Renal cortex interstitium (tissue), 11 donors: ENCODE results near the gene EGR1. TPM values are rescaled to one million over a fixed set of nuclear protein-coding genes. Genes with fewer than 3 reads are reported as not detected.
A peak's percentile ranks its signal among the peaks of the same experiment; 100 is the strongest.
"Not testable (repeated sequence)": the region's sequence is repeated elsewhere in the genome, so short reads cannot be mapped to it uniquely, and the experiment has no call there.

Source experiments
- DNase-seq, 11 donors: peaks; one replicate each; pipeline ENCODE4 v3.0.0-alpha.2; 2013; ENCODE audit warnings: low read depth in 9 of 11, low spot score in 4 of 11; ENCODE audit errors: extremely low read depth in 1 of 11
- polyA plus RNA-seq, 3 donors: library from polyadenylated mRNA; unstranded; fragments of 120-200 nt; gene quantifications; one replicate each; pipeline ENCODE4 v1.2.1, GENCODE V29; 2013; ENCODE audit not compliant: insufficient read length in 3 of 3

EGR1 gene
- polyA plus RNA-seq, 3 donors = 134 to 404 (median 223) TPM

DNA sequence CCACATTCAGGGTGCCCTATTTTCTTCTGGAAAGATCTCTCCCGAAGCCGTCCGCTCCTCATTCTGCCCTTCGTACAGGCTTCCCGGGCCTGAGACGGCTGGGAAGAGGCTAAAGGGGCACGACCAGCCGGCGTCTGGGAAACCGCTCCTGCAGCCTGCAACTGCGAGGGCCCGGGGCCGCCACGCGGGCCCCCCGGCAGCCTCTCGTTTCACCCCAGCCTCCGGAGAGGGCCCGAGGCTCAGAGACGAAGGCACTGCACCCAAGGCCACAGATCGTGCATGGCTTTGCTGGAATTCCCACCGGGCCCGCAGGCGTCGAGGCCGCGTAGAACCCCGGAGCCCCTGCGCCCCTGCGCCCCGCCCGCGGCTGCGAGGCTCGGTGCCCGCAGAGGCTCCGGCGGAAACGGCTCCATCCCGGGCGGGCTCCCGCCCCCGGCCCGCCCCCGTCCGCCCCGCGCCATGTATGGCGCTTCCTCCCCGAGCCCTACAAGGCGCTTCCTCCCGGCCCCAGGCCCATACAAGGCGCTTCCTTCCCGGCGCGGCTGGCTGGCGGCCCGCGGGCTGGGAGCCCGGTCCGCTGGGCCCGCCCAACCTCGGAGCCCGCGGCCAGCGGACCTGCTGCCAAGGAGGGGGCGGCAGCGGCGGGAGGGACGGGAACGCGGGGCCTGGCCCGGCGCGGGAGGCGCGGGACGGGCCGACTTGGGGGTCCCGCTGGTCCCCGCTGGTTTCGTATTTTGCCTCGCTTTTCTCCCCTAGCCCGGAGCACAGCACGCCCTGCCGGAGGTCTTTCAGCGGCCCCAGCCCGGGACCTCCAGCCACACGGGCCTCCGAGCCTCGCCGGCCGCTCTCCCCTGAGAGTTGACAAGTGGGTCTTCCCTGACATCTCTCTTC lies 26.6 kb downstream of the EGR1 start:
- DNase-seq = peak in 9 of 11 donors; percentile 64 to 84 (median 80)

DNA sequence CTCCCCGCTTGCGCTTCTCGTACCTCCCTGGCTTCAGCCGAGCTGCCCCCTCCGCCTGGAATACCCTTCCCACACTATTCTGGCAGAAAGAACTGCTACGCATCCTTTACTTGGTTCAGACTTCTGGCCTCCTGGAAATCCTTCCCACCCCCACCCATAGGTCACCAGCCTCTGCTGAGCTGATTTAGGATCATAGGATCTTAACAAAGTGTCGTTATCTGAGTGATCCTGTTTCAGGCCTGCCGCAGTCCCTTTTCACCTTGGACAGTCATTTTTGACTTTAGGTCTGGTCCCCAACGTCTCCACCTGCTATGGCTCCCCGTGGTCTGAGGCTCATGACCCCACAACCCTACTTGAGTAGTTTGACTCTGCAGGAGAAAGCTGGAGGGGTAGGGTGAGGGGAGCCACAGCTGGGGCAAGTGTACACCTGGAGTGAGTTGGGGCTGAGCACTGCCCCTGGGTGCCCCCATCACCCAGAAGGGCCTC lies 27.3 kb downstream of the EGR1 start:
- DNase-seq = no peak

DNA sequence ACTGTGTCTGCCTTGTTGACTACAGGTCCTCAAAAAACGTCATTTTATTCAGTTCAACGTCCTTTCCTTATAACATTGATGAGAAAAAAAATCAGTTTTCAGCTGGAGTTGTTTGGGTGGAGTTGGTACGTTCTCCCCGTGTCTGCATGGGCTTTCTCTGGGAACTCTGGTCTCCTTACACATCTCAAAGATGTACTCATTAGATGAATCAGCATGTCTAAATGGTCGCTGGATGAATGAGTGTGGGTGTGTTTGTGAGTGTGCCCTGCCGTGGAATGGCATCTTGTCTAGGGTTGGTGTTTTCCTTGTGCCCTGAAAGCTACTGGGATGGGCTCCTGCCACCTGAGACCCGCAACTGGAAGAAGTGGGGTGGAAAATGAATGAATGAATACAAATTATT lies 30.1 kb downstream of the EGR1 start:
- DNase-seq = no peak

DNA sequence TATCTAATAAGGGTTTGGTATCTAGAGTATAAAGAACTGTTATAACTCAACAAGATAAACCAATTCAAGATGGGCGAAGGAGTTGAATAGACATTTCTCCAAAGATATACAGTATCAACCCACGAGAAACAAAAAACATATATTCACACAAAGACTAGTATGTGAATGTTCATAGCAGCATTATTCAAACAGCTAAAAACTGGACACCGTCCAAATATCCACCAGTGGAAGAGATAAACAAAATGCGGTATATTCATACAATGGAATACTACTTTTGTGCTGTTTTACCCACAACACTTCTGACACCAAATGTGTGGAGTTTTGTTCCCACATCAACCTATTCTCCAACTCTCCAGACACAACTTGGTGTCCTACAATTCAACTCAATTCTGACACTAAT lies 33.1 kb downstream of the EGR1 start:
- DNase-seq = no peak

GRCh38 chr5:138502121-138502520 lies 36.8 kb downstream of the EGR1 start:
- no peak for DNase-seq

GRCh38 chr5:138502521-138502920 lies 37.2 kb downstream of the EGR1 start:
- DNase-seq = no peak

DNA sequence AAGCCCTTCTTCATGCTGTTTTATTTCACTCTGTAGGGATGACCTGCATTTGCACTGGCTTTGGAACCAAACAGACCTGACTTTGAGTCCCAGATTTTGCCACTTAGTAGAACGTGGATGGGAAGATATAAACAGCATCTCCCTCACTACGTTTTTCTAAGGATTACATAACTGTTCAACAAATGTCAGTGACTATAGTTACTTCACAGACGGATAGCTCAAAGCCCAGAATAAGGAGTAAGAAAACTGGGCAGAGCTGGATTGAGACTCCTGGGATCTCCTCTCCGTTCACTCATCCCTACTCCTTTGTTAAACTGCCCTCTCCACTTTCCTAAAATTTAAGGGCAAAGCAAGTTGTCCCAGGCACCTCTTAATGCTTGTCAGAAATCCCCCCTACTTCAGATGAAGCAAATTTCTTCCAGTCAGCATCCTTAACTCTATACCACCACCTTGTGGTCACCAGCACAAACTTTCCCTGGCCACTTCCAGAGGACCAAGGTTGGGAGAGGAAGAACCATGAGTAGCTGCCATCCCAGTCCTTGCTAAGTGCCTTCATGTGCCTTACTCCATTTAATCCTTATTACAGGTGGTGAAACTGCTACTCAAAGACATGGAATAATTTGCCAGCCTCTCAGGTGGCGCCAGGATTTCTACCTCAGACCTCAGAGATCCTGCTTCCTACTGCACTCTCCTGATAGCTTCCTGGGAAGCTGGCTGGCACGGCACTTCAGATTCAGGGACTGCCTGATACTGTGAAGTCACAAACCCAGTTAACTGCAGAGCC lies 38.4 kb downstream of the EGR1 start:
- DNase-seq = peak in 9 of 11 donors; percentile 38 to 68 (median 51)

DNA sequence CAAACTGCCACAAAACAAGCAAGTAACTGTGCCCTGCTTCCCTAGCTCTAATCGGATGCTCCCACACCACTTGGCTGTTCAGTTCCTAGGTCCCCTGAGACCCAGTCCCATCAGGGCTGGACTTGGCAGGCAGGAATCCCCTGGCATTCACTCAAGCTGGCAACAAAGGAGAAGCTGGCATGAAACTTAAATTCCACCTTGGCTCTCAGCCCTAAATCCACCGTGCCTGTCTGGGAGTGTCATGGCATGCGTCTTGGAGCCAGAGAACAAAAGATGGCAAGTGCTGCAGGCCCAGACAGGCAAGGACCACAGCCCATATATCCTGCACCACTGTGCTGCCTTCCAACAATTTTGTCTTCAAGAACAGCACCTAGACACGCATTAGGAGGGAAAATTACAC lies 39.5 kb downstream of the EGR1 start:
- DNase-seq = no peak

DNA sequence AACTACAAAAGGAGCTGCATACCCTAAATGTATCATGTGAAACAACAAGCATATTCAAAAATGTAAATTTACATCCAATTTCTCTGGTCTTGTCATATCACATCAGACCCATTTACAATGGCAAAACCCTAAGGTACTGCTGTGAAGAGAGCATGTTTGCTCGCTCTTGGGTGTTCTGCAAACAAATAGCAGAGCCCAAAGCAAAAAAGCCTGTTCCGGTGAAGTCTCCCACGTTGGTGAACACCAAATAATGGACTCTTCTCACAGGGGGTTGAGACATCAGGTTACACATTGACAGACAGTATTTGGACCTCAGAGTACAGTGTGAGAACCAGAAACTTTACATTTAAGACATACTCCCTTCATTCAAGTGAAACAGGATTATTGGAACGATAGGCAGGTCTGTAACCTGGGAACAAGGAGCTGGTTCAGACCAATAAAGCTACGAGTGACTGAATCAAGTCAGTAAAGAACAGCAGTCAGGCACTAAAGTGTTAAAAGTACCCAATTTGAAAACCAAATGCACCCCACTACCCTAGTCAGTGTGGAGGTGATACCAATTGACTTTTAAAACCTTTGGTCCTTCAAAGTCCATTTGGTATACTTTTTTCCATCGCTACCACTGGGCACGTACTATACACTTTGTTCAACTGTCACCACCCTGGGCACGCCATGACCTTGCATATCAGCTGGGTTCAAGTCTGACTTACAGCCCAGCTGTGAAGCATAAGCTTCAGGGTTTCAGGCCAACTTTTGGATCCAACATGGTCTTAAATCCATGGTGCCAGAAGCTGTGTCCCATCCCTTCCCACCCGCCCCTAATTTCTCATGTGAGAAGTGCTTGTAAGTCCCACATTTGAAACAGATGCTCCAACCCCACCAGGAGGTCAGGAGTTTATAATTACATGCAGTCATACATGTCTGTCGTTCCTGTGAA lies 41.4 kb downstream of the EGR1 start:
- no peak for DNase-seq

GRCh38 chr5:138507485-138507884 lies 42.2 kb downstream of the EGR1 start:
- DNase-seq = not testable (repeated sequence)

GRCh38 chr5:138508958-138509357 lies 43.7 kb downstream of the EGR1 start:
- DNase-seq = no peak

GRCh38 chr5:138514021-138514420 lies 48.7 kb downstream of the EGR1 start:
- DNase-seq = no peak

DNA sequence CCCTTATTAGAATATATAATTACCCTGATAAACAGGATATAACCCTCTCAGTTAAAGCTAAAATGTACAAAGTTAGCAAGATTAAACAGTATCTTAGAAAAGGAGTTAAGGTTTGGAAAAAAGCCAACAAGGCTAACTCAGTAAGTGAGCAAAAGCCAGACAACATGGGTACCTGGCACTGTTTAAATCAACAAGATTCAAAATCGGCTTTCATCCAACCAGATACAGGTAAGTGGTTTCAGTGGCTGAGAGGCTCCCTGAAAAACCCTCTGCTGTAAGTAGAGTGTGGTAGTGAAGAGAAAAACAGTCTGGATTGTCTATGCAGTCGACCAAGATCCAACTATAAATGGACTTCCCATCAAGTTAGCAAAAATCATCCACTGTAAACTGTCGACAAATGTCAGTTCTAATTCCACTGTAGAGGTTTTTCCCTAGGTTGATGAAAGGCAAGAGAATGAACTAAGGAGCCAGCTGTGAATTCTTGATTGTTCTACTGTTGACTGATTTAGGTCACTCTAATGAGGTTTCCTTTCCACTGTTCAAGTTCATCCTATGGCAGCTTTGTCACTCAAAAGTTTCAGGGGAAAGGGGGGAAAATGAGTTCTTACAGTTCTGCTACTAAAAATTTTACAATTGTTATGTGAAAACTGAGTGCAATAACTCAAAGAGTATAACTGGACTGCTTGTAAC lies 50.4 kb downstream of the EGR1 start:
- DNase-seq = no peak

- DNase-seq = no peak
These were observed 52.2 kb downstream of the EGR1 start for GRCh38 chr5:138517437-138517836.

Other genes starting within 250 kb of the EGR1 start
- gene GFRA3, start 190.9 kb upstream of the EGR1 start, polyA plus RNA-seq = 1 to 10 TPM; 3.0 to 4.4 (median 3.4) TPM
- 1 to 10 TPM; 8.4 to 8.9 (median 8.8) TPM for gene CDC25C, start 133.7 kb upstream of the EGR1 start, polyA plus RNA-seq
- 10 to 100 TPM; 32.3 to 36.4 (median 32.8) TPM for gene FAM53C, start 127.2 kb upstream of the EGR1 start, polyA plus RNA-seq
- gene KDM3B, start 112.8 kb upstream of the EGR1 start, polyA plus RNA-seq = 100 to 1,000 TPM in 1 of 3 donors, 10 to 100 TPM in 2; 92.1 to 103 (median 94.4) TPM
- 10 to 100 TPM; 10.1 to 13.3 (median 13.0) TPM for gene REEP2, start 26.4 kb upstream of the EGR1 start, polyA plus RNA-seq
- 10 to 100 TPM; 73.9 to 83.7 (median 77.1) TPM for gene ETF1, start 77.8 kb downstream of the EGR1 start, polyA plus RNA-seq
- gene HSPA9, start 109.9 kb downstream of the EGR1 start, polyA plus RNA-seq = 100 to 1,000 TPM; 315 to 352 (median 333) TPM